ENCODE measurements around the gene HERC3.

- TF ChIP-seq CTCF (IDR thresholded peaks at IDR 0.05; ENCODE audit: low read length): no peak
- TF ChIP-seq EZH2 (optimal IDR thresholded peaks at IDR 0.05; ENCODE audit: low read depth, low read length): no peak
- TF ChIP-seq EZH2phosphoT487 (IDR thresholded peaks at IDR 0.05; ENCODE audit: low read length): no peak
Measured at GRCh38 chr4:88643932-88644331, 51.7 kb downstream of the HERC3 start.
